ENCODE data around the gene DRC7. TPM values are rescaled to one million over a fixed set of nuclear protein-coding genes. Genes with fewer than 3 reads are reported as not detected.

The DRC7 gene
- polyA plus RNA-seq, 4 donors, result 0.37 TPM; not detected in 3

DNA sequence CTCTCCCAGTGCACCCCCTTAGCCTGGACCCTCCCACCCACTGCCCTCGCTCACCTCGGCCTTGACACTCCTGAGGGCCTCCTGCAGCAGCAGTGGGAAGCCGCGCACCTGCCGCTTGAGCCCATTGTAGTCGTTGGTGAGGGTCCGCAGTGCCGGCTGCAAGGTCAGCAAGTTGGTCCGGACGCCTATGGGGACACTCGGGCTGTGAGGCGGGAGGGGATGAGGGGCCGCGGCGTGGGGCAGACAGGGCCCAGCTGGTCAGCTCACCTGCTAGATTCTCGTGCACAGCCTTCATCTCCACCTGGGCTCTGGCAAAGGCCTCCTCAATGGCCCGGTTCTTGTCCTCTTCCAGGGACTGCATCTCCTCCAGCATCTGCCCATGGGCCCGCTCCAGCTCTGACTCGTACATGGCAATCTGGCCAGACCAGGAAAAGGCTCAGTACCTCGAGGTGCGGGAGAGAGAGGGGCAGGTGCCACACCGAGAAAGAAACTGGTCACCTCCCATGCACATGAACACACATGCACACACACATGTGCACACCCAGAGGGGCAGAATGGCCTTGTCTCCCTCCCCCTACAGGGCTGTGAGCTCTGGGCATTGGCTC is 75.0 kb downstream of the DRC7 start:
- no peak overlapping the region for H3K27ac ChIP-seq (ENCODE audit: low read depth in 1 of 3, low read length in 2 of 3)
- H3K36me3 ChIP-seq (ENCODE audit: control insufficient read depth in 3 of 3, insufficient read depth in 2 of 3, low read depth in 1 of 3, low read length in 3 of 3), result peaks cover 0 to 88% (median 5%) of the 10 kb centered on the region in 3 donors
- 89 to 93% (median 91%) methylated on average over 15 to 22 of the region's 22 CpGs for WGBS, 3 donors
- no peaks in the 10 kb centered on the region for H3K4me1 ChIP-seq (ENCODE audit: control insufficient read depth in 3 of 3, insufficient read depth in 2 of 3, low read depth in 1 of 3, low read length in 2 of 3)
- DNase-seq (no peak), FAIRE-seq (no peak)
- no peaks in the 10 kb centered on the region for H3K9me3 ChIP-seq (ENCODE audit: control insufficient read depth in 2 of 2, insufficient read depth in 1 of 2, low read depth in 1 of 2, low read length in 1 of 2)
- no peaks in the 10 kb centered on the region for H3K27me3 ChIP-seq (ENCODE audit: control insufficient read depth in 3 of 3, insufficient read depth in 3 of 3, low read length in 3 of 3)
- H3K4me3 ChIP-seq (ENCODE audit: low read depth in 1 of 3, low read length in 3 of 3), result no peak overlapping the region

DNA sequence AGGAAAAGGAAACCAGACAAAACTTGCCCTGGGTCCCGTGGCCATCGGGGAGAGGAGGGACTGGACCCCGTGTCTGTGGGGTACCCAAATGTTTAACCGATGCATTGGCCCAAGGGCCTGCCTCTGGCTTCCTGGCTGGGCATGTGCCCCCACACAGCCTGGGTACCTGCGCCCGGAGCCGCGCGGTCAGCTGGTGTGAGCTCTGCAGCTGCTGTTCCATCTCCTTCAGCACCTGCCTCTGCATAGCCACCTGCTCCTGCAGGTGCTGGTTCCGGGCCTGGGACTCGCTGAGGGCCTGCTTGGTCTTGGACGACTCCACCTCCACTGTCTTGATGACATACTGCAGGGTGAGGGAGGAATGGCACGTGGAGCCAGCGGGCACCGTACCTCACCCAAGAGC is 75.8 kb downstream of the DRC7 start:
- Histone ChIP-seq H3K36me3 (ENCODE audit: control insufficient read depth in 3 of 3, insufficient read depth in 2 of 3, low read depth in 1 of 3, low read length in 3 of 3) (peaks cover 0 to 89% (median 5%) of the 10 kb centered on the region in 3 donors), H3K27ac (ENCODE audit: low read depth in 1 of 3, low read length in 2 of 3) (no peak overlapping the region), H3K4me3 (ENCODE audit: low read depth in 1 of 3, low read length in 3 of 3) (no peak overlapping the region), H3K4me1 (ENCODE audit: control insufficient read depth in 3 of 3, insufficient read depth in 2 of 3, low read depth in 1 of 3, low read length in 2 of 3) (peaks cover 0 to 6% (median 0%) of the 10 kb centered on the region in 3 donors), H3K9me3 (ENCODE audit: control insufficient read depth in 2 of 2, insufficient read depth in 1 of 2, low read depth in 1 of 2, low read length in 1 of 2) (no peaks in the 10 kb centered on the region), H3K27me3 (ENCODE audit: control insufficient read depth in 3 of 3, insufficient read depth in 3 of 3, low read length in 3 of 3) (no peaks in the 10 kb centered on the region)
- whole genome bisulfite sequencing, 3 donors, result 91 to 94% (median 92%) methylated on average over 15 of the region's 15 CpGs
- FAIRE-seq (no peak), DNase-seq (no peak)

DNA sequence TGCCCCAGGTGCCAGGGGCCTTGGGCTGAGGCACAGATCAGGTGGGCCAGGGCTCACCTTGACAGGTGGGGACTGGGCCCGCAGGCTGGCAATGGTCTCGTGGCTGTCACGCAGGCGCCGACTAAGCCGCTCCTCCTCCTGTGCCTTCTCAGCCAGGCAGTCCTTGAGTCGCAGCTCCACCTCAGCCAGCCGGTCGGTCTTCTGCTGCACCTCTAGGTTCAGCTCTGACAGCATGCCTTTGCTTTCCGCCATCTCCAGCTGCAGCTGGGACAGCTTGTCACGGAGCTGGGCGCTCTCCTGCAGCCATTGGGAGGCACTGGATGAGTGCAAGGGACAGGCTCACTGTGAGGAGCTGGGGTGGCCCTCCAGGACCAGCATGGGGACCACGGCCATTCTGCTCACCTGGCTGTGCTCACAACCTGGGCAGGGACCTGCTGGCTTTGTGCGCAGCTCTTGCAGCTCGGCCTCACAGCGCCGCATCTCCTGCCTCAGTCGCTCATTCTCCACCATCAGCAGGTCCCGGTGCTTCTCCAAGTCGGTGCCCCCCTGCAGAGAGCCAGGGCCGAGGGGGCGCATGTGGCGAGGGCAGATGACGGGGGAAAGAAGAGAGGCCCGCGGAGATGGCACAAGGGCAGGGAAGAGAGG is 76.7 kb downstream of the DRC7 start:
- H3K4me1 ChIP-seq (ENCODE audit: control insufficient read depth in 3 of 3, insufficient read depth in 2 of 3, low read depth in 1 of 3, low read length in 2 of 3), result peaks cover 0 to 14% (median 0%) of the 10 kb centered on the region in 3 donors
- 92 to 95% (median 94%) methylated on average over 26 of the region's 26 CpGs for WGBS, 3 donors
- peaks cover 0 to 89% (median 10%) of the 10 kb centered on the region in 3 donors for H3K36me3 ChIP-seq (ENCODE audit: control insufficient read depth in 3 of 3, insufficient read depth in 2 of 3, low read depth in 1 of 3, low read length in 3 of 3)
- DNase-seq (no peak), FAIRE-seq (no peak)
- no peaks in the 10 kb centered on the region for H3K27me3 ChIP-seq (ENCODE audit: control insufficient read depth in 3 of 3, insufficient read depth in 3 of 3, low read length in 3 of 3)
- H3K4me3 ChIP-seq (ENCODE audit: low read depth in 1 of 3, low read length in 3 of 3), result no peak overlapping the region
- no peak overlapping the region for H3K27ac ChIP-seq (ENCODE audit: low read depth in 1 of 3, low read length in 2 of 3)
- no peaks in the 10 kb centered on the region for H3K9me3 ChIP-seq (ENCODE audit: control insufficient read depth in 2 of 2, insufficient read depth in 1 of 2, low read depth in 1 of 2, low read length in 1 of 2)

DNA sequence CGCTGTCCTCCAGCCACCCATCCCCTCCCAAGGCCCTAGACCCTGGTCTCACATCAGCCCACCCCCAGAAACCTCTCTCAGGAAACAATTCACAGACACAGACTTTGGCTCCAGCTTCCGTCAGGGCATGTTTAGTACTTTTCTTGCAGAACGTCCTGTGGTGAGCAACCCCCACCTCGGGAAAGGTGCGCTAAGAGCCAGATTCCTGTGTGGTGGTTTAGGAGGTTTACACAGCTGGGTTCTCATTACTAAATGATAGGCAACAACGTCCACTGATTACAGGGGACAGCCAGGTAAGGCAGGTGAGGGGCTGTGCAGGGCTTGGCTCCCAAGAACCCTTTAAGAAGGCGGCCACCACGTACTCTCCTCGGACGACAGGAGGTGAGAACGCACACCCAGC is 78.4 kb downstream of the DRC7 start:
- WGBS, 3 donors, result 70 to 81% (median 75%) methylated on average over 11 of the region's 11 CpGs
- Histone ChIP-seq H3K27me3 (ENCODE audit: control insufficient read depth in 3 of 3, insufficient read depth in 3 of 3, low read length in 3 of 3) (no peaks in the 10 kb centered on the region), H3K4me1 (ENCODE audit: control insufficient read depth in 3 of 3, insufficient read depth in 2 of 3, low read depth in 1 of 3, low read length in 2 of 3) (peaks cover 0 to 16% (median 0%) of the 10 kb centered on the region in 3 donors), H3K9me3 (ENCODE audit: control insufficient read depth in 2 of 2, insufficient read depth in 1 of 2, low read depth in 1 of 2, low read length in 1 of 2) (no peaks in the 10 kb centered on the region), H3K36me3 (ENCODE audit: control insufficient read depth in 3 of 3, insufficient read depth in 2 of 3, low read depth in 1 of 3, low read length in 3 of 3) (peaks cover 0 to 84% (median 10%) of the 10 kb centered on the region in 3 donors), H3K4me3 (ENCODE audit: low read depth in 1 of 3, low read length in 3 of 3) (no peak overlapping the region), H3K27ac (ENCODE audit: low read depth in 1 of 3, low read length in 2 of 3) (no peak overlapping the region)
- DNase-seq (no peak), FAIRE-seq (no peak)

DNA sequence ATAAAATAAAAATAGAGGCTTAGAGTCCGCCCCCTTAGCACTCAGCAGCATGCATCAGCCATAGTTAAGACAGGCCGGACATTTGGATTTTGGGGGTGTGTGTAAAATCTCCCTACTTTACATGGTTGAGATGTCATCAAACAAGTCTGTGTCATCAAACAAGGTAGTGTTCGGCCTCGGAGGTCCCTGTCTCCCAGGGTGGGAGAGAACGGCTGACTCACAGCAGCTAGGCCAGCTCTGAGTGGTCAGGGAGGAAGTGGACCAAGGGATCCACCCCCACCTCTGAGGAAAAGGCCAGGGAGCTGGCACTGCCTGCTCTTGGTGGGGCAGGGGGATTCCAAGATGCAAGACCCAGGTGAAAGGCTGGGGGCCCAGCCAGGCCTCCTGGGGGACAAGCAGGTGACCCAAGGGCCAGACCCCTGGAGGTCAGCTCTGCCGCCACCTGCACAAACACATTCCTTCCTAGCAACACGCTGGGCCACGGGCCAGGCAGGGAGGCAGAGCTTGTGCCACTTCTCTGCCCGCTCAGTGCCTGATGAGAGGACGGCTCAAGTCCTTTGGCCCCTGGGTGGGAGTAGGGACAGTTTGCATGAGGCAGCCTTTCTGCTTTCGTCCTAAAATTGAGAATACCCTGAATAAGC is 79.2 kb downstream of the DRC7 start:
- no peaks in the 10 kb centered on the region for H3K27me3 ChIP-seq (ENCODE audit: control insufficient read depth in 3 of 3, insufficient read depth in 3 of 3, low read length in 3 of 3)
- H3K4me1 ChIP-seq (ENCODE audit: control insufficient read depth in 3 of 3, insufficient read depth in 2 of 3, low read depth in 1 of 3, low read length in 2 of 3), result peaks cover 0 to 16% (median 0%) of the 10 kb centered on the region in 3 donors
- FAIRE-seq (no peak), DNase-seq (no peak)
- no peak overlapping the region for H3K27ac ChIP-seq (ENCODE audit: low read depth in 1 of 3, low read length in 2 of 3)
- 89 to 90% (median 89%) methylated on average over 11 of the region's 11 CpGs for WGBS, 3 donors
- H3K9me3 ChIP-seq (ENCODE audit: control insufficient read depth in 2 of 2, insufficient read depth in 1 of 2, low read depth in 1 of 2, low read length in 1 of 2), result no peaks in the 10 kb centered on the region
- H3K36me3 ChIP-seq (ENCODE audit: control insufficient read depth in 3 of 3, insufficient read depth in 2 of 3, low read depth in 1 of 3, low read length in 3 of 3), result peaks cover 0 to 85% (median 10%) of the 10 kb centered on the region in 3 donors
- H3K4me3 ChIP-seq (ENCODE audit: low read depth in 1 of 3, low read length in 3 of 3), result no peak overlapping the region

DNA sequence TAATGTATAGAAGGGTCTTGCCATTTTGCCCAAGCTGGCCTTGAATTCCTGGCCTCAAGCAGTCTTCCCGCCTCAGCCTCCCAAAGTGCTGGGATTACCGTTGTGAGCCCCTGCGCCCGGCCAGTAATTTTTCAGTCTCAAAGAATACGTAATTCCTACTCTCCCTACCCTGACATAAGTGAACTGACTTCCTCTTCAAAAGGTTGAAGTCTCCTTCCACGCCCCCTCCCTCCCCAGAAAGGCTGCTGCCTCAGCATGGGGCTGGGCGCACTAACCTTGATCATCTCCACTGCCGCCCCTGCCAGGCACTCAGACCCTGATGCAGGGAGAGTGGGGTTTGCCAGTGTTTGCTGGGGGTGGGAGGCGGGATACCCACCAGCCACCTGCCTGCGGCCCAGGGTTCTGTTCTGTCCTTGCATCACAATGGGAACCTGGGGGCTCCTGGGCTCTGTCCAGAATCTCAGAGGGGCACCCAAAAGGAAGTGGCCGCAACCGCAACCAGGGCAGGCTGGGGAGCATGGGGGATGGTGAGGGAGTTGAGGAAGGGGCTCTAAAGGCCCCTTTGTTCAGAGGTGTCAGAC is 80.2 kb downstream of the DRC7 start:
- H3K27ac ChIP-seq (ENCODE audit: low read depth in 1 of 3, low read length in 2 of 3), result no peak overlapping the region
- H3K9me3 ChIP-seq (ENCODE audit: control insufficient read depth in 2 of 2, insufficient read depth in 1 of 2, low read depth in 1 of 2, low read length in 1 of 2), result no peaks in the 10 kb centered on the region
- peaks cover 0 to 77% (median 10%) of the 10 kb centered on the region in 3 donors for H3K36me3 ChIP-seq (ENCODE audit: control insufficient read depth in 3 of 3, insufficient read depth in 2 of 3, low read depth in 1 of 3, low read length in 3 of 3)
- H3K27me3 ChIP-seq (ENCODE audit: control insufficient read depth in 3 of 3, insufficient read depth in 3 of 3, low read length in 3 of 3), result no peaks in the 10 kb centered on the region
- FAIRE-seq (no peak), DNase-seq (peak in 1 of 2 donors; percentile 43)
- peaks cover 0 to 16% (median 0%) of the 10 kb centered on the region in 3 donors for H3K4me1 ChIP-seq (ENCODE audit: control insufficient read depth in 3 of 3, insufficient read depth in 2 of 3, low read depth in 1 of 3, low read length in 2 of 3)
- H3K4me3 ChIP-seq (ENCODE audit: low read depth in 1 of 3, low read length in 3 of 3), result no peak overlapping the region
- 80 to 82% (median 82%) methylated on average over 12 of the region's 12 CpGs for WGBS, 3 donors

DNA sequence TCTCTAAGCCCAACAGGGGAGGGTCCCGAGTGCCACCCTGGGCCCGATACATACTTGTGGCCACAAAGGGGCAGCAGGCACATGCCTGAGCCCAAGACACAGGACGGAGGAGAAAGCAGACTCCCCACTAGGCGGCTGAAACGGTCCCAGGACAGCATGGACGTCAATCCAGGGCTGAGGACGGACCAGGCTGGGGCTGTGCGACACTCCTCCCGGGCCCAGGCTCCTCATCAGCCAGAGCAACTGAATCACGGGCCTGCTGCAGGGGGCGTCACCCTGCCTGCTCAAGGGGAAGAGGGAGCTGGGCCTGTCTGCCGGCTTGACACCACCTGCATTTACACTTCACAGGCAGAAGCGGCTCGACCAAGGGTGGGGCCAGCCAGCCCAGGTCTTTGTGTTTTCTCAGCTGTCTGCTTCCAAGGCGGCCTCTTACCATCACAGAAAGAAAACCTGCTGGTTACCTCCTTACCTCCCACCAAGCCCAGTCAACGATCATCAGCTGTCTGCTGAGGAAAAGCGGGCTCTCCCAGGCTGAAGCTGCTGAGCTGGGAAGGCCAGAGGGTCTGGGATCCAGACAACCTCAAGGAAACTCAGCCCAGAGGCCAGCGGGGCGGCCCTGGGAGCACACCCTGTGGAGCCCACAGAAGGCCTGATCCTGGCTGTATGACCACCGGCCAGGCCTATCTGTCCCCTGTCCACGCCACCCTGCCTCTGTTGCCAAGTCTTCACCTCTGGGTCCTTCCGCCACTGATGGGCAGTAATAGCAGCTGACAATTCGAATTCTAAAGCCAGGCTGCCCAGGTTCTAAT is 81.3 kb downstream of the DRC7 start:
- peaks cover 0 to 16% (median 0%) of the 10 kb centered on the region in 3 donors for H3K4me1 ChIP-seq (ENCODE audit: control insufficient read depth in 3 of 3, insufficient read depth in 2 of 3, low read depth in 1 of 3, low read length in 2 of 3)
- no peaks in the 10 kb centered on the region for H3K9me3 ChIP-seq (ENCODE audit: control insufficient read depth in 2 of 2, insufficient read depth in 1 of 2, low read depth in 1 of 2, low read length in 1 of 2)
- FAIRE-seq, result no peak
- 46 to 62% (median 61%) methylated on average over 22 to 23 of the region's 23 CpGs for WGBS, 3 donors
- peak; percentile 59 to 65 for DNase-seq
- H3K27me3 ChIP-seq (ENCODE audit: control insufficient read depth in 3 of 3, insufficient read depth in 3 of 3, low read length in 3 of 3), result no peaks in the 10 kb centered on the region
- no peak overlapping the region for H3K27ac ChIP-seq (ENCODE audit: low read depth in 1 of 3, low read length in 2 of 3)
- peaks cover 0 to 71% (median 9%) of the 10 kb centered on the region in 3 donors for H3K36me3 ChIP-seq (ENCODE audit: control insufficient read depth in 3 of 3, insufficient read depth in 2 of 3, low read depth in 1 of 3, low read length in 3 of 3)
- H3K4me3 ChIP-seq (ENCODE audit: low read depth in 1 of 3, low read length in 3 of 3), result no peak overlapping the region

DNA sequence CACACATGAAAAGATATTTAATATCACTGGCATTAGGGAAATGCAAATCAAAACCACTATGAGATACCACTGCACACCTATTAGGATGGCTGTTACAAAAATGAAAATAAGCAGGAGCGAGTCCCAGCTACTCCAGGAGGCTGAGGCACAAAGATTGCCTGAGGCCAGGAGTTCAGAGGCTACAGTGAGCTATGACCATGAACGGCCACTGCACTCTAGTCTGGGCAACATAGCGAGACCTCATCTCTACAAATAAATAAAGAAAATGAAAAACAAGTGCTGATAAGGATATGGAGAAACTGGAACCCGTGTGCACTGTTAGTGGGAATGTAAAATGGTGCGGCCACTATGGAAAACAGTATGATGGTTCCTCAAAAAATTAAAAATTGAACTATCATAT is 84.1 kb downstream of the DRC7 start:
- peaks cover 0 to 62% (median 6%) of the 10 kb centered on the region in 3 donors for H3K36me3 ChIP-seq (ENCODE audit: control insufficient read depth in 3 of 3, insufficient read depth in 2 of 3, low read depth in 1 of 3, low read length in 3 of 3)
- FAIRE-seq, result no peak

More for the DNA sequence above, 84.1 kb downstream of the DRC7 start:
- Histone ChIP-seq H3K4me3 (ENCODE audit: low read depth in 1 of 3, low read length in 3 of 3) (no peak overlapping the region), H3K27ac (ENCODE audit: low read depth in 1 of 3, low read length in 2 of 3) (no peak overlapping the region), H3K4me1 (ENCODE audit: control insufficient read depth in 3 of 3, insufficient read depth in 2 of 3, low read depth in 1 of 3, low read length in 2 of 3) (peaks cover 0 to 28% (median 0%) of the 10 kb centered on the region in 3 donors), H3K9me3 (ENCODE audit: control insufficient read depth in 2 of 2, insufficient read depth in 1 of 2, low read depth in 1 of 2, low read length in 1 of 2) (no peaks in the 10 kb centered on the region), H3K27me3 (ENCODE audit: control insufficient read depth in 3 of 3, insufficient read depth in 3 of 3, low read length in 3 of 3) (no peaks in the 10 kb centered on the region)
- DNase-seq, result no peak
- 87 to 91% (median 90%) methylated on average over 5 of the region's 5 CpGs for WGBS, 3 donors

Measured in small intestine (tissue), 7 donors.